Right lobe of liver (tissue), 6 donors: ENCODE measurements around the gene FOXP1. TPM values are rescaled to one million over a fixed set of nuclear protein-coding genes. Genes with fewer than 3 reads are reported as not detected.

ENCODE experiments used
- ATAC-seq, 4 donors: fragments of 200-7000 bp; cut with Tn5 transposase; one replicate each; pipeline ENCODE4 v1.9.1; 2020; ENCODE audit warnings: mild to moderate bottlenecking in 4 of 4, moderate library complexity in 4 of 4
- DNase-seq, 3 donors: peaks; one replicate each; pipeline ENCODE4 v3.0.0-alpha.2; 2020
- H3K27ac ChIP-seq, 3 donors: fragments of 200-600 bp; one replicate each; pipeline ENCODE4 v1.8.0; 2022
- H3K27me3 ChIP-seq, 2 donors: fragments of 200-600 bp; one replicate each; pipeline ENCODE4 v1.8.0; 2022
- H3K36me3 ChIP-seq, 4 donors: fragments of 200-600 bp; sonication (generic) in 1 of 4; one replicate each; pipeline versions ENCODE4 v1.5.1 to v1.8.0; 2017 to 2022; ENCODE audit warnings: control low read depth in 1 of 4
- H3K4me1 ChIP-seq, 4 donors: fragments of 200-600 bp; sonication (generic) in 1 of 4; one replicate each; pipeline versions ENCODE4 v1.5.1 to v1.8.0; 2017 to 2022; ENCODE audit warnings: control low read depth in 1 of 4
- H3K4me3 ChIP-seq, 3 donors: fragments of 200-600 bp; one replicate each; pipeline ENCODE4 v1.8.0; 2022
- H3K9me3 ChIP-seq, 4 donors: fragments of 200-600 bp; sonication (generic) in 1 of 4; one replicate each; pipeline versions ENCODE4 v1.5.1 to v1.8.0; 2017 to 2022; ENCODE audit warnings: control low read depth in 1 of 4
- POLR2A ChIP-seq: fragments of 450-650 bp; IDR thresholded peaks from one replicate; pipeline ENCODE4 v1.6.1; 2017; ENCODE audit warnings: antibody characterized with exemption, mild to moderate bottlenecking
- WGBS: methylation state at CpG from one replicate; pipeline ENCODE4 v1.1.6; 2018; ENCODE audit warnings: low coverage, low lambda C conversion rate; ENCODE audit not compliant: insufficient coverage; ENCODE audit errors: missing lambda C conversion rate; 5-methylcytosine and 5-hydroxymethylcytosine counted together
- intact Hi-C, 2 donors: fragments of 100-400 bp; cut with DNase I; formaldehyde crosslinking; loops; one replicate each; pipeline versions ENCODE4 v1.11.2 to v1.14.1; 2022
- total RNA-seq, 6 experiments: library from RNA; depleted of rRNA in 2 of 6; stranded (reverse); fragments of >200 nt in 2 of 6; fragmentation: NEBNext Ultra II Directional in 3 of 6; extraction: Animal tissue kit (Norgen Biotek cat#: 25700) in 3 of 6; gene quantifications; one replicate each; pipeline versions ENCODE4 v1.1.0 to v1.2.4, GENCODE V29; 2016 to 2023
- TF ChIP-seq, protein P1 (sequence below), 4 donors: fragments of 200-600 bp in 3 of 4; fragments of 450-650 bp in 1 of 4; IDR thresholded peaks; one replicate each; pipeline versions ENCODE4 v1.5.1 to v1.8.0; 2016 to 2022; ENCODE audit warnings: antibody characterized with exemption in 4 of 4, mild to moderate bottlenecking in 2 of 4
- donor health status: DM: no; HTN: yes; CAD: no.
- donor health status: DM: no; HTN: no; CAD: no.
- donor health status: DM: no; HTN: no; CAD: no.
- donor health status: DM: no; HTN: yes; CAD: no.
- donor health status: DM: no; HTN: yes; CAD: no.

FOXP1 gene
- total RNA-seq, 6 experiments from 2014 or later, result 26.7 to 47.7 (median 35.2) TPM

DNA sequence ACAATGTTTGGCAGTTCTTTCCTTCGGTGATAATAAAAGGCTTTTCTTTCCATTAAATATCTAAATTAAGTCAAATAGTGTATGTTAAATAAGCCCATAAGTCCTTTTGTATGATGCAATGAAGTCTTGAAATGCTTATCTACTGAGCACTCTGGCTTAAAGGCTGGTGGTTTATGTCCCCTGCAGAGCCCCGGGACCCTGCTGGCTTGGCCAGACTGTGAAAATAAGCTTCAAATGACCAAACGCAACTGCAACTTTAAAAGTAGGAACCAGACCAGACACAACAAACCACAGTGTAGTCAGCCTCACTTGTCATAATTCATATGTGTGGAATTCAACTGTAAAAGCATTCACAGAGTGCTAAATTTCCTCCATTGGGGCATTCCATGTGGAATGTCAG is 72.5 kb downstream of the FOXP1 start:
- H3K4me1 ChIP-seq, result peaks cover 0 to 6% (median 0%) of the 10 kb centered on the region in 4 donors
- no peaks in the 10 kb centered on the region for H3K9me3 ChIP-seq
- H3K27me3 ChIP-seq, result no peaks in the 10 kb centered on the region
- WGBS, result 63% methylated on average over 3 of the region's 3 CpGs
- H3K4me3 ChIP-seq, result no peak overlapping the region
- DNase-seq (no peak), ATAC-seq (no peak)
- TF ChIP-seq, protein P1, sequence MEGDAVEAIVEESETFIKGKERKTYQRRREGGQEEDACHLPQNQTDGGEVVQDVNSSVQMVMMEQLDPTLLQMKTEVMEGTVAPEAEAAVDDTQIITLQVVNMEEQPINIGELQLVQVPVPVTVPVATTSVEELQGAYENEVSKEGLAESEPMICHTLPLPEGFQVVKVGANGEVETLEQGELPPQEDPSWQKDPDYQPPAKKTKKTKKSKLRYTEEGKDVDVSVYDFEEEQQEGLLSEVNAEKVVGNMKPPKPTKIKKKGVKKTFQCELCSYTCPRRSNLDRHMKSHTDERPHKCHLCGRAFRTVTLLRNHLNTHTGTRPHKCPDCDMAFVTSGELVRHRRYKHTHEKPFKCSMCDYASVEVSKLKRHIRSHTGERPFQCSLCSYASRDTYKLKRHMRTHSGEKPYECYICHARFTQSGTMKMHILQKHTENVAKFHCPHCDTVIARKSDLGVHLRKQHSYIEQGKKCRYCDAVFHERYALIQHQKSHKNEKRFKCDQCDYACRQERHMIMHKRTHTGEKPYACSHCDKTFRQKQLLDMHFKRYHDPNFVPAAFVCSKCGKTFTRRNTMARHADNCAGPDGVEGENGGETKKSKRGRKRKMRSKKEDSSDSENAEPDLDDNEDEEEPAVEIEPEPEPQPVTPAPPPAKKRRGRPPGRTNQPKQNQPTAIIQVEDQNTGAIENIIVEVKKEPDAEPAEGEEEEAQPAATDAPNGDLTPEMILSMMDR (IDR thresholded peaks at IDR 0.05), result no peak
- TF ChIP-seq POLR2A, result no peak
- intact Hi-C loops, result no loop called here
- no peaks in the 10 kb centered on the region for H3K36me3 ChIP-seq
- no peak overlapping the region for H3K27ac ChIP-seq

DNA sequence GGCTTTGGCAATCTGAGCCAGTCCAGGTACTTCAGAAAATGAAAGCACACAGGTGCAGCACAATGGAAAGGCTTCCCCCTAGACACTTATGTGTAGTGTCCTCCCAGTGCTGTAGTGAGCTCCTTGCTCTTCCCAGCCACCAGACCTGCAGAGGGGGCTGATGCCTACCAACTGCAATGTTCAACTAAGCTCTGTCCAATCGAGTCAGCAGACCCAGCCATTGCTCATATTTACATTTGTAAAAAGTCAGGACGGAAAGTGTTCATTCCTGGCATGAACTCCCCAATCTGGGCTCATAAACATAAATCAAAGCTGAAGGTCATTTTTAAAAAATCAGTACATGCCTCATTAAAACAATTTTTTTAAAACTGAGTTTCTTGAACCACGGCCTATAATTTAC is 73.0 kb downstream of the FOXP1 start:
- Histone ChIP-seq H3K36me3 (no peaks in the 10 kb centered on the region), H3K27me3 (no peaks in the 10 kb centered on the region), H3K4me1 (peaks cover 0 to 4% (median 0%) of the 10 kb centered on the region in 4 donors), H3K4me3 (no peak overlapping the region), H3K27ac (no peak overlapping the region), H3K9me3 (no peaks in the 10 kb centered on the region)
- intact Hi-C loops, result no loop called here
- no peak for DNase-seq
- TF ChIP-seq, protein P1 (IDR thresholded peaks at IDR 0.05), result no peak
- TF ChIP-seq POLR2A, result no peak
- ATAC-seq, result no peak
- WGBS, result 46% methylated on average over 3 of the region's 3 CpGs

DNA sequence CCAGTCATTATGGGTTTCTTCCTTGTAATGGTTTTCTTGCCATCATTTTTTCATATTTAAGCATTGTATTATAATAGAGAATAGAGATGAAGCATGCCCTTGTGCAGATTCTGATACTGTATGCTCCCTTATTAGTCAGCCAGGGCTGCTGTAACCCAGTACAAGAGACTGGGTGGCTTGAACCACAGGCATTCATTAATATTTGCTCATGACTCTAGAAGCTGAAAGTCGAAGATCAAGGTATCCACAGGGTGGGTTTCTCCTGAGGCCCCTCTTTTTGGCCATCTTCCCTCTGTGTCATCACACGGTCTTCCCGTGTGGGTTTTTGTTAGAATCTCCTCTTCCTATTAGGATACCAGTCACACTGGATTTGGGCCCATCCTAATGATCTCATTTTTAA is 74.5 kb downstream of the FOXP1 start:
- H3K9me3 ChIP-seq, result no peaks in the 10 kb centered on the region

DNA sequence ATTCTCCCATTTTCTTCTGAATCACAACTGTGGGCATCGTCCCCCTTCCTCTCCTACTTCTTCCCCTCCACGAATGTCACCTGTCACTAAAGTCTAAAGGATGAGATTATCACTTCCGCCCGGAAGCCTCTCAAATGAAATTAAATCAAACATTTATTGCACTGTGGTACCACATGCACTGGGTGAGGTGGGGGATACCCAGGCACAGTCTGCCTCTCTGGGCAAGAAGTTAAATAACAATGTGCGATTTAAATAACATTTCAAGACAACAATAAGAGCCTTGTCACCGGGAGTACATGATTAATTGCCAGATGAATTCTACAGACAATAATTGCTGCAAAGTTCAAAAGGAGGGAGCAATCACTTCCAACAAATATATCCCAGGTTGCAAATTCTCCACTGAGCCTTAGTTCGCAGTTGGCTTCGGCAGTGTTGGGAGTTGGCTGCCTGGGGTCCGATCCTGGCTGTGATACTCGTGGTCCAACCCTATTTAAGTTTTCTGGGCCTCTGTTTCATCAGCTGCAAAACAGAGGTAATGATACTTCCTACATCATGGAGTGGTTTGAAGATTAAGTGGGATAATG is 77.7 kb downstream of the FOXP1 start:
- no peaks in the 10 kb centered on the region for H3K36me3 ChIP-seq
- TF ChIP-seq POLR2A, result no peak
- TF ChIP-seq, protein P1 (IDR thresholded peaks at IDR 0.05), result no peak
- ATAC-seq, result no peak
- no peak overlapping the region for H3K27ac ChIP-seq
- intact Hi-C loops, result no loop called here
- no peaks in the 10 kb centered on the region for H3K27me3 ChIP-seq
- 89% methylated on average over 7 of the region's 10 CpGs for WGBS
- no peak overlapping the region for H3K4me3 ChIP-seq
- H3K4me1 ChIP-seq, result peaks cover 0 to 13% (median 0%) of the 10 kb centered on the region in 4 donors
- no peak for DNase-seq
- no peaks in the 10 kb centered on the region for H3K9me3 ChIP-seq

More for the DNA sequence above, 74.5 kb downstream of the FOXP1 start:
- Histone ChIP-seq H3K27ac (no peak overlapping the region), H3K4me1 (peaks cover 0 to 11% (median 0%) of the 10 kb centered on the region in 4 donors), H3K36me3 (no peaks in the 10 kb centered on the region), H3K4me3 (no peak overlapping the region), H3K27me3 (no peaks in the 10 kb centered on the region)
- intact Hi-C loops, result no loop called here
- 77% methylated on average over 3 of the region's 3 CpGs for WGBS
- TF ChIP-seq, protein P1 (IDR thresholded peaks at IDR 0.05), result no peak
- no peak for TF ChIP-seq POLR2A
- ATAC-seq (no peak), DNase-seq (no peak)
